Kidney glomerular epithelial cell (primary cell): ENCODE results near the gene RBBP7.

Experiments
- DNase-seq: peaks from one replicate; lab custom pipeline; 2025; lab: John Stamatoyannopoulos, UW

The RBBP7 gene

DNA sequence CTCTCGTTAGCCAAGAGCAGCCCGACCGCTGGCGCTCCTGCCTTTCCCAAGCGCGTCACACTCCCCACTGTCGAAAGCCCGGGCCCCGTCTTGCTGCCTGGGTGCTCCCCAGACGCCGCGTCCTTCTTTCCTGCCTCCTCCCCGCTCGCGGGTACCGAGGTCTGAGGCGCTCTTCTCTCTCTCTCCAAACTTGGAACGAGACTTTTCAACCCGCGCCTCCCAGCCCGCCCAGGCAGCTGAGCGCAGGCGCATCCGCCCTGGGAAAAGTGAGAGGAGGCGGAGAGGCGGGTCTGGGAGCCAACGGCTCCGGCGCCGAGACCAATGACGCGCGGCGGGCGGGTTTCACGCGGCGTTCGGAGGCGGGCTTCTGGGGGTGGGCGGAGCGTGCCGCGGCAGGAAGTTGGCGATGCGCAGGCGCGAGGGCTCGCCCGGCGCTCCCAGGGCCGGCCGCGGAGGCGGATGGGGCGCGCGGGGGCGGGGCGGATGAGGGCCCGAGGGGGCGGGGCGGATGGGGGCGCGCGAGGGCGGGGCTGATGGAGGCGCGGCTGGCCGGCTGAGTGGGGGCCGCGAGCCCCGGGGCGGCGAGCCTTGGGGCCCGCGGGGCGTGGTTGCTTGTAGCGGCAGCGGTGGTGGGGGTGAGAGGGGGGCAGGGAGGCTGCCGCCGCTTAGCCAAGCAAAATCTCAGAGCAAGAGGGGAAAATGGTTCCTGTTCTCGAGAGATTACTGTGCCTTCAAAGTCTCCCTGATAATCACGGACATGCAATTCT lies at the start of gene RBBP7:
TSS of gene RBBP7 (minus strand) at position 268 of the 767 bp plus-strand sequence. CDS start 309 bp downstream, outside the sequence.
- peak; percentile 72 for DNase-seq

DNA sequence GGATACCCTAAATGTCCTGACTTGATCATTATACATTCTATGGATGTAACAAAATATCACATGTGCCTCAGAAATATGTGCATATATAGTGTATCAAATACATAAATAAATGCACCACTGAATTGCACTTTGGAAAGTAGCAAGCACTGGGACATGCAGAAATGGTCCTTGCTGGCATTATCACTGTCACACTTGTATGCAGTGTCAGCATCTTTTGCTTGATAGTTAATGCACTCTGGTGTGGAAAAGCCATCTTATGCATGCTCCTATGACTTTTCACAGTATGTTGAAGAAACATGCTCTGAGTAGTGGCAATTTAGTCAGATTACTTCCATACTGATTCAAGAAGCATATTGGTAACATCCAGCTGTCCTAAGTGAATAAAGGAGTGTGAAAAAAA lies 48.8 kb upstream of the RBBP7 start:
- DNase-seq, result no peak

DNA sequence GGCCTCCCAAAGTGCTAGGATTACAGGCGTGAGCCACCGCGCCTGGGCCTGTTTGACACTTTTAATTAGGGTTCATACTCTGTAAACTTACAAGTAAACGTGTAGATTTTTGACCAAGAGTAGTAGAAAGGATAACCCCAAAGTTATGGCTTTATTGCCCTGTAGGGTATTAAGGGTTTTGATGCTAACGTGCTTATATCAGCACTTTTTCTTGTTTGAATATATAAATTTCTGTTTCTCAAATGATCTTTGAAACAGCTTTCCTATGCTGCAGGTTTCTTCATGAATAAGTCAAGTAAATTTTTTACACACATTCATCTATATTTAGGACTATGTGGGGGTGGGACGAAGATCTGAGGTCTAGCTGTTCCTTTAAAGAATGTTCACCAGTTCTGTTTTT lies 47.0 kb upstream of the RBBP7 start:
- no peak for DNase-seq

DNA sequence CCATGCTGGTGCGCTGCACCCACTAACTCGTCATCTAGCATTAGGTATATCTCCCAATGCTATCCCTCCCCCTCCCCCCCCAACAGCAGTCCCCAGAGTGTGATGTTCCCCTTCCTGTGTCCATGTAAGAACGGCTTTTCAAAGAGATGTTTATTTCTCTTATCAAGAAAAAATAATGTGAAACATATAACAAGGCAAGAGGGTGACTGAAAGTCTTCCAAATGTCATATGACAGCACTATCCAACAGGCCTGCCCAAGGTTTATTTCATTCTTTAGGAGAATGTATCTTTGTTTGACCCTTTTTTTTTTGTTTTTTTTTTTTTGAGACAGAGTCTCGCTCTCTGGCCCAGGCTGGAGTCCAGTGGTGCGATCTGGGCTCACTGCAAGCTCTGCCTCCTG lies 46.4 kb upstream of the RBBP7 start:
- no peak for DNase-seq

DNA sequence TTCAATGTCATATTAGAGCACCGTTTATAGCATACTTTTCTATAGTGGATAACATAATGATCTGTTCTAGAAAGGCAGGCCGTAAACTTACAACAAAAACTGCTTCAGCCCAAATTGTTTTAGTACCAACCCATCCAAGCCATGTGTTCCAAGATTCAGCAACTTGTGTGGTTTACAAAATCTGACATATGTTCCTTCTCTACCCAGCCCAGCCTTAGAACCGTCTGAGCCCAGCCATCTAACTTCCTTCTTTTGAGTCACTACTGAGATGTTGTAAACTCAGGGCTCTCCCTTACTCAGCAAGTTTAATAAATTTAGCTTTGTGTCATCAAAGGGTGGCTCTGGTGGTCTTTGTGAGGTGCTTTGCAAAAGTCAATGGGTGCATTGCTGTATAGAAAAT lies 43.9 kb upstream of the RBBP7 start:
- DNase-seq, result no peak

DNA sequence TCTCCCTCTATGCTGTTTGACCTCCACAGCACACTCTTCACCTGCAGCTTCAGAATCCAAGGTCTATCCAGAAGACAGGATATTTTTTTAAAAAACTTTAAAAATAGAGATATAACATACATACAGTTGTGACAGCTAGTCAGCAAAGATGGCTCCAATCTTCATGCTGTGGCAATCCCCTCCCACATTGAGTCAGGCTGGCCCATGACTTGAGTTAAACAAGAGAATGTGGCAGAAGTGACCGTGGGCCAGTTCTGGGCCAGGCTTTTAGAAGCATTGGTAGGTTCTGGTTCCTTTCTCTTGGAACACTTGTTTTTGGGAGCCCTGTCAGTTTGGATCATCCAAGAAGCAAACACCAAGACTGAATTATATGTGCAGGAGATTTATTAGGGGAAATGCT lies 40.2 kb upstream of the RBBP7 start:
- DNase-seq, result no peak

DNA sequence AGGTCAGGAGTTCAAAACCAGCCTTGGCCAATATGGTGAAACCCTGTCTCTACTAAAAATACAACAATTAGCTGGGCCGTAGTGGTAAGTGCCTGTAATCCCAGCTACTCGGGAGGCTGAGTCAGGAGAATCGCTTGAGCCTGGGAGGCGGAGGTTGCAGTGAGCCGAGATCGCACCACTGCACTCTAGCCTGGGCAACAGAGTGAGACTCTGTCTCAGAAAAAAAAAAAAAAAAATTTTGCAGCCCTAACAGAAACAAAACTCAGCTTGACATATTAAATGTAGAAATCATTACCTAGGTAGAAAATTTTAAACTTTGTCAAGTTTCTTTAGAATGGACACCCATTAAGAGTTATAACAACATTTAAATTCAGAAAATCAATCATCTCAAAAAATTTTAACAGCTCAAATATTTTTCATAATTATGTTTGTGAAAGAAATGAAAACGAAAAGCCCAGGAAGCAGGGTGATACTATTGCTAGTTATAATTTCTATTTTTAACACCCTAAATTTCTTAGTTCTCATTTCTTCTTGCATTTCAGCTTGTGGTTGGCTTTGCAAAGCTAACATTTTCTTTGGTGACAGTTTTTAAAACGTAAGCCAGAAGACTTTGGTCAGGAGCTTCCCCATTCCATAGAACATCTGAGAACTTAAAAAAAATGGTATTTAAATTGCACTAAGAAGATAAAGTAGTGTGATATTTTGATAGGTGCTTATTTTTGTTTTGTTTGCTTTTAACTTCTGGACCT lies 33.3 kb upstream of the RBBP7 start:
- DNase-seq, result no peak

DNA sequence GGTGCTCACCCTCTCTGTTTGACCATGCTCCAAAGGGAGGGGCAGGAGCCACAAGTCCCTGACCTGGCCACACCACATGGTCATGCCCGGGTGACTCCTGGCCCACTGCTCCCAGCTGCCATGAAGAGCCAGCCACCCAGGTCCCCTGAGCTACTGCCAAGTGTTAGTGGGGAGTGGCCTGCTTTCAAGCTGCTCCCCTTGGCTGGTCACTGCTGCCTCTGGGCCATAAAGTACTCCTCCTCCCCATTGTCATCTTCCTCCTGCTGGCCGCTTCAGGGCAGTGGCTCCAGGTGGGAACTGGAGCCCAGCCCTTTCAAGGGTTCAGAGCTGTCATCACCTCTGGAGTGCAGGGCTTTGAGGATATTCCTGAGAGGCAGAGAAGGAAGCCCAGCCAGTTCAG lies 27.3 kb upstream of the RBBP7 start:
- no peak for DNase-seq

DNA sequence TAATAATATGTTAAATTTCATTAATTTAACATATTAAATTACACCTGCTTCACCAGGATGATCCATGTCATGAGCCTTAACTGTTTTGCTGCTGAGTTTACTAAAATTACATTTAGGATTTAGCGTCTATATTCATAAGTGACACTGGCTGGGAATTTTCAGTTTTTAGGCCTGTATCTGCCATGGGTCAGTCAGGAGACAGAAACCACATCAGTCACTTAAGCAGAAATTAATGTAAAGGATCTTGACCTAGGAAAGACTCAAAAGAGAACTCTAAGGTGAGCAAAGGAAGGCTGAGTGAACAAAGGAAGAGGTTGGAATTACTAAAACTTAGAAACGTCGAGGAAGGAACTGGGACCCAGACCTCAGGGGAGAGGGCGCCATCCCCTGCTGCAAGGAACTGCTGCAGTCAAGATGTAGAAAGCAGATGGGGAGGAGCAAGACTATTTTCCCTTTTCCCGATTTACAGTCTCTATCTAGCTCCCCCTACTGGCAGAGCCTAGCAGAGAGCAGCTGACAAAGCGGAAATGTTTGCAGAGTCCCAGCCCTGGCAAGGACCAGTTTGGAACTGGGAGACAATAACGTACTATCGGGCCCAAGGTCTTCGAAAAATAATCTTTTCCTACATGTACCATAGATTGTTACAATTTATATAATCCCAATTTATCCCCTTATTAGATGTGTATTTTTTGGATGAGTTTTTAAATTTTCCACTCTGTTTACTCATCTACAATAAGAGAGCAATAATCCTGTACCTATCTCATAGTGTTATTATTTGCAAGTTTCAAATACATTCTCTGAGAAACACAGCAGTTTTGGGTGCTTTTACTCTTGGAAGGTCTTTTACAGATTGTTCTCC lies 22.6 kb upstream of the RBBP7 start:
- DNase-seq, result peak; percentile 34

DNA sequence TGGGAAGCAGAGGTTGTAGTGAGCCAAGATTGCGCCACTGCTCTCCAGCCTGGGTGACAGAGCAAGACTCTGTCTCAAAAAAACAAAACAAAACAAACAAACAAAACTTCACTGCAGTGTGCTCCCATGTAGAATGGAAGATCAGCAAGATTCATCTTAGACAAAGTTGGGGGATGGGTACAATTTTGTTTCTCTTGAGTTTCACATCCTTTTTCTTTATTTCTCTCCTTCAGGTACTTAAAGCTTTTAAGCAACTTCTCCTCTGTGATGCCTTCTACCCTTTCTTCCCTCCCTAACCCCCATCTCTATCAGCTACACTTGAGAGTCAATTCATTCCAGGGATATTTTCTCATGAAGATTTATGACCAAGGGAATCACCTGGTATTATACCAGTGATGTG lies 15.5 kb upstream of the RBBP7 start:
- DNase-seq, result no peak

DNA sequence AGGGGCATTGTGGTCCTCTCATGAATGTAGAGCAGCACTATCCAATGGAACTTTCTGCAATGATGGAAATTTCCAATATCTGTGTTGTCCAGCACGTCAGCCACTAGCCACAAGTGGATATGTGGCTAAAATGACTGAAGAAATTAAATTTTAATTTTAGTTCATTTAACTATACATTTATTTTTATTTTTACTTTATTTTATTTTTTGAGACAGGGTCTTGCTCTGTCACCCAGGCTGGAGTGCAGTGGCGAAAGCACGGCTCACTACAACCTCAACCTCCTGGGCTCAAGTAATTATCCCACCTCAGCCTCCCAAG lies 13.3 kb upstream of the RBBP7 start:
- no peak for DNase-seq

DNA sequence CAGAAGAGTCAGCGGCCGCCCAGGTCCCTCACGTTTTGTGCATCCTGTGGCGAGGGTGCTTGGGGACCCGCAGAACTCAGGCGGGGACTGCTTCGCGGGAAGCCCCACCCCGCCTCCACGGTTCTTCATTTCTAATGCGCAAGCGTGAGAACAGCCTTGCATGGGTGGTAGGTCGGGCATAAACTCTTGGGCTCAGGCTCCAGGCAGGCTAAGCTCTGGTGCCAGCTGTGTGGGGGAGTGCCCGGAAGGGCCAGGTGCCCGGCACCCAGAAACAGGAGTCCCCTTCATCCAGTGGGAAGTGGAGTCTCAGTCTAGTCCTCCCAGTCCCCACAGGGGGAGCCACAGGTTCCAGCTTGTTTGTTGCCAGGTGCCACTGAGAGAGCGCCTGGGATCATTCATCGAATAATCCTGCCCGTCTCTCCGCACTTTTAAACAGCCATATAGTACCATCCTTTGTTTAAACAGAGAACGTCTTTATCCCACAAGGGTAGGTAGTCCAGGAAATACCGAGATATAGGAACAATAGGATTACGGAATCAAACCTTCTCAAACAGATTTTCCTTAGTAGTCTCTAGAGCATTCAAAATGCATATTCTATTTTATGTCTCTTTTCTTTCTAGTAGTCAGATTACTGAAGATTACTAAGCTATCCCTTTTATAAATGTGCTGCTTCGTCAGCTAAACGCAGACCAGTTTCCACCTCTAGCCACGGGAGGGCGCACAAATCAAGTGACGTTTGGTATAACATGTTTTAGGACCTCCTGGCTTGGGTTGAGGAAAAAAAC lies 12.7 kb upstream of the RBBP7 start:
- peak; percentile 53 for DNase-seq

DNA sequence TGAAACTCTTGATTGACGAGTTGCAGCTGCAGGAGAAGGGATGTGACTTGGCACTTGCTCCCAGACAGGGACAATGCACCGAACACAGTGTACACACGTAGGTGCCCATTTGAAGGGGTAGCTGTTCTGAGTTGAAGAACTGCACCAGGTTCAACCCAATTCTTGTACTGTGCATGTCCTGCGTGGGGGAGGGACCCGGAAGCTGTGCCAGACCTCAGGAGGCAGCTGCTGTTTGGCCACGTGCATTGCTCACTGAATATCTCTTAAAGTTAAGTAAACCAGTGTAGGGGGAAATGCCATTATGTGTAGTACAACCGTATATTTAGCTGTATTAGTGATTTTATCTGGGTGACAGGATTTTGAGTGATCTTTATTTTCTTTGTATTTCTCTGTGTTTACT lies 12.0 kb upstream of the RBBP7 start:
- DNase-seq, result no peak

DNA sequence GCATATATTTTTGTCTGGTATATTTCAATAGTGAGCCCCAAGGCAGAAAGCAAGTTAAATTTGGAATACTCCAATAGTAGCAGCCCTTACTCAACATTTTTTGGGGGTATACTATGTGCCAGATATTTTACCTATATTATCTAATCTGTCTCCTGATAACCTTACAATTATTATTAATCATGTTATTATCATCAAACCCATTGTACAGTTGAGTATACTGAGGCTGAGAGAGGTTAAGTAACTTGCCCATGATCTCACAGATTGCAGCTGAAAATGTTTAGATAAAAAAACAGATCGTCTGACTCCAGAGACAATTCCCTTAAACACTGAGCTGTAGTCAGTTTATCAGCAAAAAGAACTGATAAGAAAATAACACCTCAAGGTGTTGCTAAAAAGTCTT lies 6.5 kb upstream of the RBBP7 start:
- DNase-seq, result no peak

DNA sequence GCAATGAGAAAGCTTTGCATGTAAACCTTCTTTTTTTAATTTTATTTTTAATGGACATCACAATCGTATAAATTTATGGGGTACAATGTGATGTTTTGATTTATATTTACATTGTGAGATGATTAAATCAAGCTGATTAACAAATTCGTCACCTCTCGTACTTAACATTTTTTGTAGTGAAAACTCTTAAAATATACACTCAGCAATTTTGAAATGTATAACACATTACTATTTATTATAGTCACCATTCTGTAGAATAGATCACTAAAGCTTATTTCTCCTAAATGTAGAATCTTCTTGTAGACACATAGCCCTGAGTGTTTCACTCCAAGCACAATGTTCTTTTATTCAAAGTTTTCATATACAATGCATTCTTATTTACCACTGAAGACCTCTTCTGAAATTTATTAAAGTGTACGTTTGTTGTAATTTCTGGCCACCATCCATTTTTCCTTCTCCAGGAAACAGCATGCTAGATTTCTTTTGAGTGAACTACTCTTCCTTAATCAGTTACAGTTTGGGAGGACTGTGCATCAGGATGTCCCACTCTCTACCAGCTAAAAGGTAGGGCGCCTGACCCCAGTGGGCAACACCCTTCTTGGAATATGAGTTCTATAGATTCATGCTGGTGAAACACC lies 4.4 kb upstream of the RBBP7 start:
- DNase-seq, result no peak

DNA sequence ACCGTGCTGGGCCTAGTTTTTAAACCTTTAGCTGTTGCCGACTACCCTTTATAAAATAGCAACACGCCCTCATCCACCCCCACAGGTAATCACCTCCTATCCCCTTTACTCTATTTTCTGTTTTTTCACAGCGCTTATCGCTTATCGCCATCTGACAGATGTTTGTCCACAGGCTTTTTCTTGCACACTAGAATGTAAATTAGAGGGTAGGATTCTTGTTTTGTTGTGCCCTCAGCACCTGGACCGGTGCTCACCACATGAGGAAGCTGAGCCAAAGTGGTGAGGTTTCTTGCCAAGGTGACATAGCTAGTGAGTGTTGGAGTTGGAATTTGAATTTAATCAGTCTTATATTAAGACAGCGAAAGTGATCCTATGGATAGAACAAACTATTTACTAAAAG lies 2.9 kb upstream of the RBBP7 start:
- DNase-seq, result no peak

DNA sequence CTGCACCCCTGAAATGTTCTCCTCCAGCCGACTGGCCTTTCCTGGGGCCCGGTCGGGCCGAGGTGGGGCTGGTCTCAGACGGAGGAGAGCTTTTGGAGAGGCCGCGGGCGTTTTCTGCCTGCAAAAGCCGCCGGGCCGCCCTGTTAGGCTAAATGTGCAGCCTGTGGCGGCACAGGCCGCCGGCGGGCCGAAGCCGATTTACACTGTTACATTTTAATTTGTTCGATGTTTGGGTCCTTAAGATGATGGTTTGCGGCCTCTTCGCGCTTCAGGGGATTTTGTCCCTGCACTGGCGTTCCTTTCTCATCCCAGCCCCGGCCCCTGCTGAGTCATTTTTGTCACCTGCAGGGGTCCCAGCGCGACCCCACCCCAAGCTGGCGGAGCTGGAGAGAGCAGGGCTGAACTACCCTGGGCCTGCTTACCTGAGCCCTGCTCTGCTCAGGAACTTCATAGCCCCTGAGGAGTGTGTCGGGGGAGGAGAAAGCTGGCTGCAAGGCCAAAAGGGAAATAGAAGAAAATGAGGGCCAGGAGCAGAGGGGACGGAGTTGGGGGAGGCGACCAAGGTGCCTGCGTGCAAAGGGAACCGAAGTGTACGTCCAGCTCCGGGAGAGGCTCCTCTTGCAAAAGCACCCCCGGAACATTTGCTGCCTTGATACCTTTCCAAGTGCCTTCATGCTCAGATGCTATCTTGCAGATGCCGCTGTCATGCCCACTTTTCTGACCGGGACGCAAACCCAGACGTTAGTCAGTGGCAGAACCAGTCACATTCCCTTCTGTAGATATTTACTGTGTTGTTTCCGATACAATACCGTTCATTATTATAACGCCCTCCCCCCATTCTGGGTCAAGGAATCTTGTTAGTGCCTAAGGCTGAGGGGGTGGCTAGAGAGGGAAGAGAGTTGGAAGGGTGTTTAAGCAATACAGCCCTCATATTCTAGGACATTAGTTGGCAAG lies 977 bp upstream of the RBBP7 start:
- DNase-seq, result no peak

DNA sequence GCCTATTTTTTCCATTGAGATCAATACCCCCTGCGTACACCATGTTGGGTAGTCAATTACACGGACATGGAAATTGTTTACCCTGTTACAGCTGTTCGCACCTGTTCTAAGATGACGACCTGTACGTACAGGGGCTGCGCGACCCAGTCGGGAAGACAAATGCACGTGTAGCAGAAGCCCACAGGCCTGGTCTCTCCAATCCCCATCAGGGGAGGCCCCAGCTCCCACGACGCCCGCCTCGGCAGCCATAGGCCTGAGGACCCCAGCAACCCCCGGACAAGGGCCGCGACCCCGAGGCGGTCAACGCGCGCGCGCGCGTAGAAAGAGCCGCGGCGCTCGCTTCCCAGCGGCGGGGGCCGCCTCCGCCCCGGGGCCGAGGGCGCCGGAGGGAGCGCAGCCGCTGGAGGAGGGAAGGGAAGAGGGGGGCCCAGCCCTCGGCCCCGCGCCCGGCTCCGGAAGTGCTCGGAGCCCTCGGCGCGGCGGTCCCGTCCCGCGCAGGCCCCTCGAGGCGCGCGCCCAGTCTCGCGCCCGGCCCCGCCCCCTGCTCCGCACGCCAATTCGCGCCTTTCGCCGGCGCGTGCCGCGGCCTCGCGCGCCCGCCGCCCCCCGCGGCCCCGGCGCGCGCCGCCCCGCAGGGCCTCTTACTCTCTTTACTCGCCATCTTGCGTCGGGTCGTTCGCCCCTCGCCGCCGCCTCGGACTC lies 618 bp downstream of the RBBP7 start:
- no peak for DNase-seq

DNA sequence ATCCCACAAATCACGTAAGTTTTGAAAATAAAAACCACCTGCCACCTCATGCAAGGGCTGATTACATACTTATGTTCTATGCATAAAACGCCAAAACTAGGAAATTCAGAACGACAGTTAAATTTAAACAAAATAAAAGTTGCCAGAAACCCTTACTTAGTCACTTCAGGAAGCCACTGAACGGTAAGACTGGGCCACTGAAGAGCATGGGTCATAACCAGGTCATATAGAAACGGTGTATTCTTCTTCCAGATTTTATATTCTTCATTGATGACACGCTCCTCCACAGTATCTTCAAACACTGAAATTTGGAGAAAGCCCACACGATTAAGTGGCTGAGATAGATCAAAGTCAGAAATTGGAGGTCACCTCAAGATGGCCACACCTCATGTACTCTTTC lies 1.2 kb downstream of the RBBP7 start:
- DNase-seq, result no peak

DNA sequence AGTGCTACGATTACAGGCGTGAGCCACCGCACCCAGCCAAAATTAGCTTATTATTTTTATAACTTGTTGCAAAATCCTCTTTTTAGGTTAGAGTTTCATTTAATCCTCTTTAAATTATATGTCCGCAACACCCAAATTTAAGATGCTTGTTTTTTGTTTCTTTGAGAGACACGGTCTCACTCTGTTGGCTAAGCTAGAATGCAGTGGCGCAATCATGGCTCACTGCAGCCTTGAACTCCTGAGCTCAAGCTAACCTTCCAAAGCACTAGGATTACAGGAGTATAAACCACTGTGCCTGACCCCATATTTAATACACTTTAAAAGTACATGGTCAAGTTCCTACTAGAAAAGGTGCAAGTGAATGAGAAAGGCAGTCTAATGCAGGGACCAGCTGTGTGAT lies 2.2 kb downstream of the RBBP7 start:
- no peak for DNase-seq
